ENCODE data around the gene HYAL2.

The HYAL2 gene

DNA sequence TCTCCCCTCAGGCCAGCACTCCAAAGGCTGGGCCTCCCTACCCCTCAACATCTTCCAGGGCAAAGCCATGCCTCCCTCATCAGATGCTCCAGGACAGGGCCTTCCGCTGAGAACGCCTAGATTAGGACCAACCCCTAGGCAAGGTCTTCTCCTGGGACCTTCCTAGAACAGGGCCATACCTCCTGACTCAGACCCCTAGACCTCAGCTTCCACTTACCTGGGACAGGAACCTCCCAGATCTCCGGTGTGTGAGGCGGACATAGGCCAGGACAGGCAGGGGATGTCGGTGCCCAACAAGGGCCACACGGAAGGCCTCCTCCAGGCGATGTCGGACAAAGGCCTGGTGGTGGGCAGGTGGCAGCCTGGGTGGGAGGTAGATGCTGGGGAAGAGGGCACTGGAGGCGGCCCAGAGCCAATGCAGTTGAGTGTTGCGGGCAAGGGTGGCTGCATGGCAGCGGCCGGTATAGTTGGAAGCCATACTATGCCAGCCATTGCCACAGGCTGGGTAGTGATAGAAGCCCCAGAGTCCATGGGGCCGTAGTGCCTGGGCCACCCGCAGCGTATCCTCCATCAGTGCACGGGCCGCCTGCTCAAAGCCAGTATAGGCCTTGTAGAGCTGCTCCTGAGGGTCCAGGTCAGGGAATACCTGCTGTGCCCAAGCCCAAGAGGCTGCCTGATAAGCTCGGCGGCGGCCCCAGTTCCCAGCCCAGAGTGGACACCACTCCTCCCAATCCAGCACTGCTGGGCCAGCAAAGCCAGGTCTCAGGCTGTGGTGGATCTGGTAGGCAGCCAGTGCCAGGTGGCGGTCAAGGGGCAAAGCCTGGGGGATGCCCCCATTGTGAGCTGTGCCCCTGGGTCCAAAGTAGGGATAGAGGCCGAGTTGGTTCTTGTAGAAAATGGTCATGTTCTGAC is 27.8 kb downstream of the HYAL2 start:
- Histone ChIP-seq H3K4me1 (ENCODE audit: low read depth, poor library complexity, severe bottlenecking) (peaks cover 15% of the 10 kb centered on the region), H4K20me1 (ENCODE audit: insufficient read depth) (no peaks in the 10 kb centered on the region), H3K79me2 (ENCODE audit: insufficient read depth, low read depth) (peaks cover 17% of the 10 kb centered on the region), H3K9ac (no peak overlapping the region), H3K4me2 (no peak overlapping the region), H3K4me3 (IDR thresholded peaks at IDR 0.05; ENCODE audit: insufficient read depth, low read depth, low read length) (no peak overlapping the region), H3K27me3 (ENCODE audit: insufficient read depth, low read depth) (no peaks in the 10 kb centered on the region), H2AFZ (ENCODE audit: low read depth) (no peak overlapping the region), H3K36me3 (ENCODE audit: insufficient read depth) (no peaks in the 10 kb centered on the region), H3K27ac (no peak overlapping the region)
- TF ChIP-seq, protein P1, sequence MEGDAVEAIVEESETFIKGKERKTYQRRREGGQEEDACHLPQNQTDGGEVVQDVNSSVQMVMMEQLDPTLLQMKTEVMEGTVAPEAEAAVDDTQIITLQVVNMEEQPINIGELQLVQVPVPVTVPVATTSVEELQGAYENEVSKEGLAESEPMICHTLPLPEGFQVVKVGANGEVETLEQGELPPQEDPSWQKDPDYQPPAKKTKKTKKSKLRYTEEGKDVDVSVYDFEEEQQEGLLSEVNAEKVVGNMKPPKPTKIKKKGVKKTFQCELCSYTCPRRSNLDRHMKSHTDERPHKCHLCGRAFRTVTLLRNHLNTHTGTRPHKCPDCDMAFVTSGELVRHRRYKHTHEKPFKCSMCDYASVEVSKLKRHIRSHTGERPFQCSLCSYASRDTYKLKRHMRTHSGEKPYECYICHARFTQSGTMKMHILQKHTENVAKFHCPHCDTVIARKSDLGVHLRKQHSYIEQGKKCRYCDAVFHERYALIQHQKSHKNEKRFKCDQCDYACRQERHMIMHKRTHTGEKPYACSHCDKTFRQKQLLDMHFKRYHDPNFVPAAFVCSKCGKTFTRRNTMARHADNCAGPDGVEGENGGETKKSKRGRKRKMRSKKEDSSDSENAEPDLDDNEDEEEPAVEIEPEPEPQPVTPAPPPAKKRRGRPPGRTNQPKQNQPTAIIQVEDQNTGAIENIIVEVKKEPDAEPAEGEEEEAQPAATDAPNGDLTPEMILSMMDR (conservative IDR thresholded peaks at IDR 0.05; ENCODE audit: low read depth, low read length), result no peak

GRCh38 chr3:50294089-50294488 is 28.5 kb downstream of the HYAL2 start:
- Histone ChIP-seq H3K27me3 (ENCODE audit: insufficient read depth, low read depth) (no peaks in the 10 kb centered on the region), H3K9ac (no peak overlapping the region), H3K4me3 (IDR thresholded peaks at IDR 0.05; ENCODE audit: insufficient read depth, low read depth, low read length) (no peak overlapping the region), H3K36me3 (ENCODE audit: insufficient read depth) (no peaks in the 10 kb centered on the region), H3K4me1 (ENCODE audit: low read depth, poor library complexity, severe bottlenecking) (peaks cover 14% of the 10 kb centered on the region), H3K4me2 (no peak overlapping the region), H2AFZ (ENCODE audit: low read depth) (no peak overlapping the region), H3K27ac (no peak overlapping the region), H4K20me1 (ENCODE audit: insufficient read depth) (no peaks in the 10 kb centered on the region), H3K79me2 (ENCODE audit: insufficient read depth, low read depth) (peaks cover 17% of the 10 kb centered on the region)
- TF ChIP-seq, protein P1 (conservative IDR thresholded peaks at IDR 0.05; ENCODE audit: low read depth, low read length), result no peak

GRCh38 chr3:50293079-50293801 is 29.3 kb downstream of the HYAL2 start:
- Histone ChIP-seq H3K36me3 (ENCODE audit: insufficient read depth) (no peaks in the 10 kb centered on the region), H3K79me2 (ENCODE audit: insufficient read depth, low read depth) (peaks cover 17% of the 10 kb centered on the region), H3K4me3 (IDR thresholded peaks at IDR 0.05; ENCODE audit: insufficient read depth, low read depth, low read length) (peak overlapping the region; percentile 26), H3K27ac (peak overlapping the region; percentile 39), H3K4me2 (peak overlapping the region; percentile 79), H2AFZ (ENCODE audit: low read depth) (peak overlapping the region; percentile 61; the same call in 1 of the 2 replicates), H4K20me1 (ENCODE audit: insufficient read depth) (no peaks in the 10 kb centered on the region), H3K9ac (peak overlapping the region; percentile 96), H3K27me3 (ENCODE audit: insufficient read depth, low read depth) (no peaks in the 10 kb centered on the region), H3K4me1 (ENCODE audit: low read depth, poor library complexity, severe bottlenecking) (peaks cover 10% of the 10 kb centered on the region)
- TF ChIP-seq, protein P1 (conservative IDR thresholded peaks at IDR 0.05; ENCODE audit: low read depth, low read length), result no peak

DNA sequence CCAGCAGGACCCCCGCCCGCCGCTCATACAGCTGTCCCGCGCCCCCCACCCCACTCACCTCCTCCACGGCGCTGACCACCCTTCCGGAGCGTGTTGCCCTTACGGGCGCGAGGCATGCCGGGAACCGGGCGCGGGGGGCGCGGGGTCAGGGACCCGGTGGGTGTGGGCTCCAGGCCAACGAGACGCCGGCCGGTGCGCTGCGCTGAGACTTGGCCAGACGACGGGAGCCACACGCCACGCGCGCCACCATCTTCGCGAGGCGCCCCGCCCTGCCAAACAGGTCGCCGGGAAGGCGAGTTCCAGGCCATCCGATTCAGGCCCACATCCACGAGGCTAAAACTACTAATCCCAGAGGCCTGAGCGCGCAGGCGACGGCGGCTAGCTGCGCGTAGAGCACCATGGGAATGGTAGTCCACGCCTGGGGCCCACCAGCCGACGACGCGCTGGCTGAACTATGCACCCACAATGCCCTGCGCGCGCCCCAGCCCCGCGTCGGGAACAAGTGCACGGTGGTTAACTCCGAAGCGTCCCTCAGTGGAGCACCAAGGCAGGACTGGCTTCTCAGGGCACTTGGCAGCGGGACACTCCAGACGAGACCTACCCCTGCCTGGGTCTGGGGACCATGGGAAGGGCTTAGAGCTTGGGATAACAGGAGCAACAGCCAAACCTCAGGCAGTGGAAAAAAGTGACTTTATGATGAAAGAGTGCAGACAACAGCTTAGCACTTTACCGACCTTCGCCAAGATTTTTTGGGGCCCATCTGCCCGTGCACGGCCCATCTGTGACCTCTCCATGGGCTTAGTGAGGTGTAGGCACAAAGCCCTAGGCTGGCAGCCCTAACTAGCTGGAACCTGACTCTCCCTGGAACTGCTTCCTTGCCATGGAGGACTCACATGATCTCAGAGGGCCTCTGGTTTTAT is 30.1 kb downstream of the HYAL2 start, which contains the start of gene IFRD2:
Gene IFRD2 (minus strand): TSS at position 271 of the 920 bp plus-strand sequence. CDS start 155 bp downstream, at position 116.
- H3K27ac ChIP-seq, result peak within 1 kb of the TSS; percentile 74
- peaks cover 7% of the 10 kb centered on the region for H3K4me1 ChIP-seq (ENCODE audit: low read depth, poor library complexity, severe bottlenecking)
- no peaks in the 10 kb centered on the region for H3K27me3 ChIP-seq (ENCODE audit: insufficient read depth, low read depth)
- H3K79me2 ChIP-seq (ENCODE audit: insufficient read depth, low read depth), result peaks cover 17% of the 10 kb centered on the region
- H3K4me2 ChIP-seq, result peak within 1 kb of the TSS; percentile 84
- no peaks in the 10 kb centered on the region for H3K36me3 ChIP-seq (ENCODE audit: insufficient read depth)
- H4K20me1 ChIP-seq (ENCODE audit: insufficient read depth), result no peaks in the 10 kb centered on the region
- peak within 1 kb of the TSS; percentile 26 for H3K4me3 ChIP-seq (IDR thresholded peaks at IDR 0.05; ENCODE audit: insufficient read depth, low read depth, low read length)
- H3K9ac ChIP-seq, result peak within 1 kb of the TSS; percentile 96
- TF ChIP-seq, protein P1 (conservative IDR thresholded peaks at IDR 0.05; ENCODE audit: low read depth, low read length), result no peak
- peak within 1 kb of the TSS; percentile 61; the same call in 1 of the 2 replicates for H2AFZ ChIP-seq (ENCODE audit: low read depth)
